SK-N-SH (cell line): Measurements from ENCODE around the gene PKP4. TPM values are rescaled to one million over a fixed set of nuclear protein-coding genes. Genes with fewer than 3 reads are reported as not detected.

ENCODE experiments used
- CTCF ChIA-PET: fragments of 300-600, 350-600 bp; formaldehyde crosslinking; extraction: SDS; loops from one replicate; lab custom pipeline; 2021; lab: Yijun Ruan, JAX
- POLR2A ChIA-PET: fragments of 350-600 bp; sonication (Branson Sonifier 250); formaldehyde crosslinking; extraction: SDS; loops from one replicate; lab custom pipeline; 2020; ENCODE audit warnings: antibody characterized with exemption, inconsistent platforms; lab: Yijun Ruan, JAX
- DNase-seq: peaks from one replicate; pipeline ENCODE4 v3.0.0; 2012
- H2AFZ ChIP-seq: fragments of 200-600 bp; sonication (generic); 2 replicates; pipeline ENCODE4 v1.8.1; 2016; ENCODE audit warnings: antibody characterized with exemption, mild to moderate bottlenecking, low read depth
- H3F3A ChIP-seq: fragments of 200-600 bp; sonication (generic); replicated peaks from 2 replicates; pipeline ENCODE3; 2016; ENCODE audit warnings: antibody characterized with exemption, mild to moderate bottlenecking; ENCODE audit not compliant: insufficient read depth
- H3K27ac ChIP-seq, 2 experiments: fragments of 200-500 bp in 1 of 2; fragments of 200-600 bp in 1 of 2; sonication (Bioruptor generic) in 1 of 2; sonication (generic), shearing (Covaris generic) in 1 of 2; 2 replicates each; pipeline versions ENCODE4 v1.5.1 to v1.6.1; 2014 to 2016; ENCODE audit warnings: low read depth in 2 of 2, inconsistent platforms in 1 of 2, low read length in 1 of 2, mild to moderate bottlenecking in 1 of 2, mixed read lengths in 1 of 2
- H3K27me3 ChIP-seq: fragments of 200-600 bp; sonication (generic), shearing (Covaris generic); 2 replicates; pipeline ENCODE4 v1.6.1; 2016; ENCODE audit warnings: mixed run types; ENCODE audit not compliant: insufficient read depth
- H3K36me3 ChIP-seq, 2 experiments: fragments of 200-500 bp in 1 of 2; fragments of 200-600 bp in 1 of 2; sonication (Bioruptor generic) in 1 of 2; sonication (generic) in 1 of 2; replicated peaks in 1 of 2; 2 replicates each; pipeline versions ENCODE3 to v1.5.1; 2014 to 2016; ENCODE audit warnings: low read length in 1 of 2, mild to moderate bottlenecking in 1 of 2; ENCODE audit not compliant: insufficient read depth in 2 of 2, control insufficient read depth in 1 of 2
- H3K4me1 ChIP-seq, 2 experiments: fragments of 200-500 bp in 1 of 2; fragments of 200-600 bp in 1 of 2; sonication (Bioruptor generic) in 1 of 2; sonication (generic), shearing (Covaris generic) in 1 of 2; 2 replicates each; pipeline versions ENCODE4 v1.5.1 to v1.6.1; 2014 to 2016; ENCODE audit warnings: low read depth in 1 of 2, low read length in 1 of 2, mixed run types in 1 of 2; ENCODE audit not compliant: insufficient read depth in 2 of 2, control insufficient read depth in 1 of 2
- H3K4me2 ChIP-seq: fragments of 200-600 bp; sonication (generic), shearing (Covaris generic); 2 replicates; pipeline ENCODE4 v1.6.1; 2017; ENCODE audit warnings: mixed run types
- H3K4me3 ChIP-seq, 2 experiments: fragments of 200-500 bp in 1 of 2; fragments of 200-600 bp in 1 of 2; sonication (Bioruptor generic) in 1 of 2; sonication (generic), shearing (Covaris generic) in 1 of 2; 2 replicates each; pipeline versions ENCODE4 v1.5.1 to v1.8.1; 2014 to 2016; ENCODE audit warnings: low read depth in 2 of 2, inconsistent platforms in 1 of 2, low read length in 1 of 2, mild to moderate bottlenecking in 1 of 2, mixed read lengths in 1 of 2, moderate library complexity in 1 of 2
- H3K79me2 ChIP-seq: fragments of 200-600 bp; sonication (generic); 2 replicates; pipeline ENCODE4 v1.8.1; 2017; ENCODE audit warnings: mild to moderate bottlenecking; ENCODE audit not compliant: insufficient read depth
- H3K9ac ChIP-seq: fragments of 200-600 bp; sonication (generic); 2 replicates; pipeline ENCODE4 v1.6.1; 2017; ENCODE audit warnings: mixed run types
- H3K9me2 ChIP-seq: fragments of 200-600 bp; sonication (generic); 2 replicates; pipeline ENCODE4 v1.6.1; 2017; ENCODE audit warnings: mixed run types
- H3K9me3 ChIP-seq: fragments of 200-600 bp; sonication (generic); 2 replicates; pipeline ENCODE4 v1.6.1; 2017; ENCODE audit warnings: mixed run types, mild to moderate bottlenecking, moderate library complexity
- H4K20me1 ChIP-seq: fragments of 200-600 bp; sonication (generic); 2 replicates; pipeline ENCODE4 v1.6.1; 2017; ENCODE audit warnings: mild to moderate bottlenecking, mixed run types; ENCODE audit not compliant: insufficient read depth
- CHD2 ChIP-seq: fragments of 150-350 bp; IDR thresholded peaks from 2 replicates; pipeline ENCODE4 v1.6.1; 2018; ENCODE audit warnings: low read length; ENCODE audit not compliant: partially characterized antibody
- CTCF ChIP-seq: fragments of 200-600 bp; sonication (generic); IDR thresholded peaks from 2 replicates; pipeline ENCODE4 v1.6.1; 2017; ENCODE audit warnings: antibody characterized with exemption, mild to moderate bottlenecking, moderate library complexity
- FOSL2 ChIP-seq: IDR thresholded peaks from 2 replicates; pipeline ENCODE4 v1.4.0; 2012; ENCODE audit warnings: low read depth, mild to moderate bottlenecking, moderate library complexity, borderline replicate concordance
- JUND ChIP-seq: IDR thresholded peaks from 2 replicates; pipeline ENCODE4 v1.4.0; 2012
- MXI1 ChIP-seq: IDR thresholded peaks from 2 replicates; pipeline ENCODE4 v1.6.1; 2012; ENCODE audit warnings: mild to moderate bottlenecking, low read depth, low read length, improper control_type of control experiment
- NFIC ChIP-seq: IDR thresholded peaks from 2 replicates; pipeline ENCODE4 v1.4.0; 2012; ENCODE audit warnings: borderline replicate concordance
- NRF1 ChIP-seq: IDR thresholded peaks from 2 replicates; pipeline ENCODE4 v1.6.1; 2012; ENCODE audit warnings: low read depth, mild to moderate bottlenecking, low read length
- REST ChIP-seq: IDR thresholded peaks from 2 replicates; pipeline ENCODE4 v1.6.1; 2012; ENCODE audit warnings: mild to moderate bottlenecking, low read depth, low read length, moderate library complexity
- RFX5 ChIP-seq: IDR thresholded peaks from 2 replicates; pipeline ENCODE4 v1.6.1; 2012; ENCODE audit warnings: mild to moderate bottlenecking, improper control_type of control experiment, low read length
- RXRA ChIP-seq: IDR thresholded peaks from 2 replicates; pipeline ENCODE4 v1.4.0; 2012; ENCODE audit warnings: low read depth, mild to moderate bottlenecking, borderline replicate concordance
- TEAD4 ChIP-seq: IDR thresholded peaks from 2 replicates; pipeline ENCODE4 v1.4.0; 2012; ENCODE audit warnings: mild to moderate bottlenecking, borderline replicate concordance; ENCODE audit not compliant: insufficient read depth
- USF1 ChIP-seq: IDR thresholded peaks from 2 replicates; pipeline ENCODE4 v1.4.0; 2012; ENCODE audit warnings: low read depth, borderline replicate concordance
- WGBS: methylation state at CpG from one replicate; pipeline ENCODE4 v1.1.6; 2017; ENCODE audit warnings: low lambda C conversion rate; 5-methylcytosine and 5-hydroxymethylcytosine counted together
- polyA plus RNA-seq, 3 experiments: library from polyadenylated mRNA; depleted of rRNA; stranded (reverse); fragments of >200 nt; gene quantifications; 2 replicates each; pipeline ENCODE4 v1.2.3, GENCODE V29; 2012
- TF ChIP-seq, protein P1 (sequence below): fragments of 150-350 bp; IDR thresholded peaks from 2 replicates; pipeline ENCODE4 v1.6.1; 2016; ENCODE audit warnings: mild to moderate bottlenecking, low read depth, low read length
- TF ChIP-seq, protein P2 (sequence below): IDR thresholded peaks from 2 replicates; pipeline ENCODE4 v1.4.0; 2012; ENCODE audit warnings: low read depth
- TF ChIP-seq, protein P3 (sequence below): IDR thresholded peaks from 2 replicates; pipeline ENCODE4; 2012

The PKP4 gene
- 10.9 and 13.8 TPM in 2 replicates for polyA plus RNA-seq (2012; rRNA removed)
- 8.1 and 9.4 TPM in 2 replicates for polyA plus RNA-seq (2012; cell fraction: cytosol; rRNA removed)
- polyA plus RNA-seq (2012; cell fraction: nucleus; rRNA removed) = 25.1 and 36.3 TPM in 2 replicates

- Histone ChIP-seq H3K9ac (peak within 1 kb of the TSS; percentile 81), H3K27me3 (no peaks in the 10 kb centered on the region), H3K4me1 (peaks cover 15 to 23% of the 10 kb centered on the region in 2 experiments; a peak in 3 of 4 replicates), H3K27ac (peak within 1 kb of the TSS; percentile 72 to 87), H3K9me2 (no peaks in the 10 kb centered on the region), H3K4me3 (peak within 1 kb of the TSS; percentile 76 to 77), H3K36me3 (no peaks in the 10 kb centered on the region), H3K4me2 (peak within 1 kb of the TSS; percentile 88), H2AFZ (peak within 1 kb of the TSS; percentile 97), H3K9me3 (no peaks in the 10 kb centered on the region), H3F3A (peaks cover 9% of the 10 kb centered on the region), H4K20me1 (peaks cover 13% of the 10 kb centered on the region; the same call in 1 of the 2 replicates), H3K79me2 (peaks cover 35% of the 10 kb centered on the region)
- TF ChIP-seq CTCF (0 out of 2 replicates have a peak, but pooled peaks have one; percentile 7), RFX5 (peak; percentile 75), MXI1 (peak; percentile 51; the same call in 1 of the 2 replicates), CHD2 (peak; percentile 27), USF1 (no peak)
- TF ChIP-seq, protein P1, sequence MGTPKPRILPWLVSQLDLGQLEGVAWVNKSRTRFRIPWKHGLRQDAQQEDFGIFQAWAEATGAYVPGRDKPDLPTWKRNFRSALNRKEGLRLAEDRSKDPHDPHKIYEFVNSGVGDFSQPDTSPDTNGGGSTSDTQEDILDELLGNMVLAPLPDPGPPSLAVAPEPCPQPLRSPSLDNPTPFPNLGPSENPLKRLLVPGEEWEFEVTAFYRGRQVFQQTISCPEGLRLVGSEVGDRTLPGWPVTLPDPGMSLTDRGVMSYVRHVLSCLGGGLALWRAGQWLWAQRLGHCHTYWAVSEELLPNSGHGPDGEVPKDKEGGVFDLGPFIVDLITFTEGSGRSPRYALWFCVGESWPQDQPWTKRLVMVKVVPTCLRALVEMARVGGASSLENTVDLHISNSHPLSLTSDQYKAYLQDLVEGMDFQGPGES = peak; percentile 54; the same call in 1 of the 2 replicates
- ChIA-PET CTCF (interaction anchor here (0.6 to 7.4 kb wide), 12 partner anchors 10 to 581 kb away, joined by 3 to 61 read pairs (median 4); partner anchors contain the start of gene ACVR1), POLR2A (interaction anchor here (0.7 kb wide), 1 partner anchor 298 kb away, joined by 4 read pairs; no protein-coding TSS in a partner anchor)
- DNase-seq = peak; percentile 95
- WGBS = 2% methylated on average over 14 of the region's 48 CpGs
These were observed at the start of gene PKP4, which contains the start of gene CCDC148 for GRCh38 chr2:158456309-158457066. Gene PKP4 (plus strand): TSS chr2:158456952. CDS start chr2:158533185, 76,233 bp downstream. Gene CCDC148 (minus strand): TSS chr2:158456753. CDS start chr2:158456439, 314 bp downstream.

GRCh38 chr2:158407031-158407430, 49.7 kb upstream of the PKP4 start:
- H3K4me2 ChIP-seq = no peak overlapping the region
- no peak overlapping the region for H3K27ac ChIP-seq
- H4K20me1 ChIP-seq = no peaks in the 10 kb centered on the region
- ChIA-PET POLR2A (interaction anchor here (0.6 kb wide), 1 partner anchor 35 kb away, joined by 4 read pairs; no protein-coding TSS in a partner anchor), CTCF (interaction anchor here (0.6 to 1.0 kb wide), 2 partner anchors 10 to 92 kb away, joined by 3 to 4 read pairs; no protein-coding TSS in a partner anchor)
- no peak overlapping the region for H3K4me3 ChIP-seq
- H2AFZ ChIP-seq = no peak overlapping the region
- no peaks in the 10 kb centered on the region; a peak in 1 of 4 replicates for H3K4me1 ChIP-seq
- no peaks in the 10 kb centered on the region for H3K36me3 ChIP-seq
- no peaks in the 10 kb centered on the region for H3K27me3 ChIP-seq
- no peaks in the 10 kb centered on the region for H3K9me3 ChIP-seq
- no peaks in the 10 kb centered on the region for H3K79me2 ChIP-seq
- H3K9me2 ChIP-seq = no peaks in the 10 kb centered on the region
- no peaks in the 10 kb centered on the region for H3F3A ChIP-seq
- whole genome bisulfite sequencing = 57% methylated on average over 3 of the region's 3 CpGs
- DNase-seq = no peak
- no peak overlapping the region for H3K9ac ChIP-seq
- no peak for TF ChIP-seq RFX5
- TF ChIP-seq JUND = no peak
- TF ChIP-seq, protein P2, sequence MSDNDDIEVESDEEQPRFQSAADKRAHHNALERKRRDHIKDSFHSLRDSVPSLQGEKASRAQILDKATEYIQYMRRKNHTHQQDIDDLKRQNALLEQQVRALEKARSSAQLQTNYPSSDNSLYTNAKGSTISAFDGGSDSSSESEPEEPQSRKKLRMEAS = no peak
- TF ChIP-seq REST = no peak
- no peak for TF ChIP-seq RXRA
- TF ChIP-seq NFIC = no peak
- TF ChIP-seq TEAD4 = no peak
- TF ChIP-seq NRF1 = no peak
- no peak for TF ChIP-seq FOSL2
- TF ChIP-seq, protein P3, sequence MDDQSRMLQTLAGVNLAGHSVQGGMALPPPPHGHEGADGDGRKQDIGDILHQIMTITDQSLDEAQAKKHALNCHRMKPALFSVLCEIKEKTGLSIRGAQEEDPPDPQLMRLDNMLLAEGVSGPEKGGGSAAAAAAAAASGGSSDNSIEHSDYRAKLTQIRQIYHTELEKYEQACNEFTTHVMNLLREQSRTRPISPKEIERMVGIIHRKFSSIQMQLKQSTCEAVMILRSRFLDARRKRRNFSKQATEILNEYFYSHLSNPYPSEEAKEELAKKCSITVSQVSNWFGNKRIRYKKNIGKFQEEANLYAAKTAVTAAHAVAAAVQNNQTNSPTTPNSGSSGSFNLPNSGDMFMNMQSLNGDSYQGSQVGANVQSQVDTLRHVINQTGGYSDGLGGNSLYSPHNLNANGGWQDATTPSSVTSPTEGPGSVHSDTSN = no peak
